Epithelial cell of umbilical artery (primary cell): ENCODE results near the gene SUCLG2. TPM values are rescaled to one million over a fixed set of nuclear protein-coding genes. Genes with fewer than 3 reads are reported as not detected.

ENCODE experiments used
- total RNA-seq: library from RNA; depleted of rRNA; stranded (reverse); fragments of >200 nt; gene quantifications from 2 replicates; pipeline ENCODE4 v1.2.3, GENCODE V29; 2014

Gene SUCLG2, protein sequence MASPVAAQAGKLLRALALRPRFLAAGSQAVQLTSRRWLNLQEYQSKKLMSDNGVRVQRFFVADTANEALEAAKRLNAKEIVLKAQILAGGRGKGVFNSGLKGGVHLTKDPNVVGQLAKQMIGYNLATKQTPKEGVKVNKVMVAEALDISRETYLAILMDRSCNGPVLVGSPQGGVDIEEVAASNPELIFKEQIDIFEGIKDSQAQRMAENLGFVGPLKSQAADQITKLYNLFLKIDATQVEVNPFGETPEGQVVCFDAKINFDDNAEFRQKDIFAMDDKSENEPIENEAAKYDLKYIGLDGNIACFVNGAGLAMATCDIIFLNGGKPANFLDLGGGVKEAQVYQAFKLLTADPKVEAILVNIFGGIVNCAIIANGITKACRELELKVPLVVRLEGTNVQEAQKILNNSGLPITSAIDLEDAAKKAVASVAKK
- total RNA-seq: 39.6 and 54.1 TPM in 2 replicates

GRCh38 chr3:67654099-67654843 lies at the start of gene SUCLG2:
Gene SUCLG2 (minus strand): TSS chr3:67654612. CDS start chr3:67654586, 26 bp downstream.

